Thyroid gland (tissue), 4 donors: ENCODE measurements around the gene IL34. TPM values are rescaled to one million over a fixed set of nuclear protein-coding genes. Genes with fewer than 3 reads are reported as not detected.
"Not testable (repeated sequence)": the region's sequence is repeated elsewhere in the genome, so short reads cannot be mapped to it uniquely, and the experiment has no call there.

Source experiments
- DNase-seq, 2 donors: peaks; one replicate each; pipeline ENCODE4 v3.0.0-alpha.2; 2019
- H3K27ac ChIP-seq, 3 donors: fragments of 200-600 bp; sonication (generic); 1 replicate in 2 of 3; 2 replicates in 1 of 3; pipeline ENCODE4 v1.5.1; 2016 to 2019; ENCODE audit warnings: mild to moderate bottlenecking in 1 of 3, moderate library complexity in 1 of 3
- H3K27me3 ChIP-seq: fragments of 200-600 bp; sonication (generic); one replicate; pipeline ENCODE4 v1.5.1; 2019
- H3K36me3 ChIP-seq, 2 donors: fragments of 200-600 bp; sonication (generic); one replicate each; pipeline ENCODE4 v1.5.1; 2016 to 2019
- H3K4me1 ChIP-seq, 2 donors: fragments of 200-600 bp; sonication (generic); one replicate each; pipeline ENCODE4 v1.5.1; 2017 to 2019
- H3K4me3 ChIP-seq, 3 donors: fragments of 200-600 bp; sonication (generic); replicated peaks in 1 of 3; 1 replicate in 2 of 3; 2 replicates in 1 of 3; pipeline ENCODE4 v1.5.1; 2016; ENCODE audit warnings: mild to moderate bottlenecking in 1 of 3
- H3K9me3 ChIP-seq: fragments of 200-600 bp; sonication (generic); one replicate; pipeline ENCODE4 v1.5.1; 2017
- CTCF ChIP-seq, 6 experiments: fragments of 200-600 bp in 3 of 6; fragments of 450-650 bp in 3 of 6; sonication (generic) in 3 of 6; IDR thresholded peaks; one replicate each; pipeline ENCODE4 v1.5.1; 2016 to 2019; ENCODE audit warnings: antibody characterized with exemption in 6 of 6, mild to moderate bottlenecking in 2 of 6, inconsistent platforms in 1 of 6, moderate library complexity in 1 of 6
- POLR2A ChIP-seq, 2 donors: fragments of 450-650 bp; IDR thresholded peaks; one replicate each; pipeline ENCODE4 v1.6.1; 2017; ENCODE audit warnings: antibody characterized with exemption in 2 of 2, mild to moderate bottlenecking in 2 of 2, moderate library complexity in 1 of 2
- WGBS, 2 donors: methylation state at CpG; one replicate each; pipeline ENCODE4 v1.1.5; 2017; 5-methylcytosine and 5-hydroxymethylcytosine counted together
- intact Hi-C: fragments of 100-400 bp; cut with DNase I; formaldehyde crosslinking; loops from one replicate; pipeline ENCODE4 v1.15.1; 2023
- total RNA-seq, 4 donors: library from RNA; depleted of rRNA; stranded (reverse); fragments of >200 nt; gene quantifications; one replicate each; pipeline ENCODE4 v1.2.3, GENCODE V29; 2016

The IL34 gene
- total RNA-seq, 4 donors from 2014 or later, result 3.5 to 9.6 (median 5.0) TPM

GRCh38 chr16:70632273-70632672, 14.1 kb upstream of the IL34 start:
- Histone ChIP-seq H3K27ac (no peak overlapping the region), H3K4me1 (no peaks in the 10 kb centered on the region), H3K27me3 (no peaks in the 10 kb centered on the region), H3K9me3 (no peaks in the 10 kb centered on the region), H3K36me3 (no peaks in the 10 kb centered on the region), H3K4me3 (no peak overlapping the region)
- 90 to 92% methylated on average over 5 of the region's 5 CpGs for WGBS, 2 donors
- TF ChIP-seq POLR2A (IDR thresholded peaks at IDR 0.05) (no peak), CTCF (IDR thresholded peaks at IDR 0.05) (no peak)
- intact Hi-C loops, result no loop called here
- no peak for DNase-seq

- H3K4me3 ChIP-seq, H3K36me3 ChIP-seq, H3K4me1 ChIP-seq, intact Hi-C loops, H3K27me3 ChIP-seq, H3K9me3 ChIP-seq, H3K27ac ChIP-seq, DNase-seq: not testable (repeated sequence)
- WGBS, 2 donors, result 91 to 97% methylated on average over 10 of the region's 10 CpGs
Observed at GRCh38 chr16:70633617-70634016, 12.7 kb upstream of the IL34 start.

GRCh38 chr16:70634861-70635260, 11.5 kb upstream of the IL34 start:
- Histone ChIP-seq H3K27ac (no peak overlapping the region), H3K9me3 (no peaks in the 10 kb centered on the region), H3K4me1 (peaks cover 0 to 3% of the 10 kb centered on the region in 2 donors), H3K36me3 (no peaks in the 10 kb centered on the region), H3K27me3 (no peaks in the 10 kb centered on the region), H3K4me3 (no peak overlapping the region)
- TF ChIP-seq CTCF (IDR thresholded peaks at IDR 0.05), result no peak
- TF ChIP-seq POLR2A (IDR thresholded peaks at IDR 0.05), result no peak
- DNase-seq, result no peak
- intact Hi-C loops, result no loop called here
- 86 to 87% methylated on average over 4 of the region's 4 CpGs for WGBS, 2 donors

DNA sequence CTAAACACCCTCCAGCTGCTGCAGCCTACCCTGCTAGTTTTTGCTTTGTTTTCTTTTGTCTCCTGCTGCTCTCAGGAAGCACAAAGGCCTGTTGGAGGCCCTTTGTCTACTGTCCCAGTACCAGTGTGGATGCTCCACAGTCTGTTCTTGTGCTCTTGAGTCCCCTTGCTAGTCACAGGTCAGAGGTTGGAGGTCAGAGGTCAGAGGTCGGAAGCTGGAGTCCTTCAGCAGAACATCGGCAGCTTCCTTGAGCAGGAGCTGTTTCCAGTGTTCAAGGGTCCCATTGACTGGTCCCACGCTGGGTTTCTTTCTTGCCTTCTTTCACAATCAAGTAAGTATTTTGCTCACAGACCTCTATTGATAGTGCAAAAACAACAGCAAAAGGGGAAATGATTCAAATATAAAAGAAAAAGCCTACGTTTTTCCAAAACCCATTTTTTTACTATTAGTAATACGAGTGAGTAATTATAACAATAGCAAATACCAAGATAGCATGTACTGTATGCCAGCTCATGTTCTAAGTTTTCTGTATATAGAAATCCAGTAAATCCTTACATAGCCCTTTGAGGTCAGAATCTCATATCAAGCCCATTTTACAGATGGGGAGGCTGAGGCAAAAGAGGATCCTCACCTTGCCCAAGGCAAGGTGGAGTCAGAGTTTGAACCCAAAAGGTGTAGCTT, 10.9 kb upstream of the IL34 start:
- H3K4me1 ChIP-seq, result peaks cover 0 to 3% of the 10 kb centered on the region in 2 donors
- intact Hi-C loops, result no loop called here
- H3K4me3 ChIP-seq, result no peak overlapping the region
- TF ChIP-seq CTCF (IDR thresholded peaks at IDR 0.05) (no peak), POLR2A (IDR thresholded peaks at IDR 0.05) (no peak)
- no peaks in the 10 kb centered on the region for H3K9me3 ChIP-seq
- 76 to 84% methylated on average over 5 of the region's 5 CpGs for WGBS, 2 donors
- no peaks in the 10 kb centered on the region for H3K27me3 ChIP-seq
- H3K36me3 ChIP-seq, result no peaks in the 10 kb centered on the region
- DNase-seq, result no peak
- H3K27ac ChIP-seq, result no peak overlapping the region

DNA sequence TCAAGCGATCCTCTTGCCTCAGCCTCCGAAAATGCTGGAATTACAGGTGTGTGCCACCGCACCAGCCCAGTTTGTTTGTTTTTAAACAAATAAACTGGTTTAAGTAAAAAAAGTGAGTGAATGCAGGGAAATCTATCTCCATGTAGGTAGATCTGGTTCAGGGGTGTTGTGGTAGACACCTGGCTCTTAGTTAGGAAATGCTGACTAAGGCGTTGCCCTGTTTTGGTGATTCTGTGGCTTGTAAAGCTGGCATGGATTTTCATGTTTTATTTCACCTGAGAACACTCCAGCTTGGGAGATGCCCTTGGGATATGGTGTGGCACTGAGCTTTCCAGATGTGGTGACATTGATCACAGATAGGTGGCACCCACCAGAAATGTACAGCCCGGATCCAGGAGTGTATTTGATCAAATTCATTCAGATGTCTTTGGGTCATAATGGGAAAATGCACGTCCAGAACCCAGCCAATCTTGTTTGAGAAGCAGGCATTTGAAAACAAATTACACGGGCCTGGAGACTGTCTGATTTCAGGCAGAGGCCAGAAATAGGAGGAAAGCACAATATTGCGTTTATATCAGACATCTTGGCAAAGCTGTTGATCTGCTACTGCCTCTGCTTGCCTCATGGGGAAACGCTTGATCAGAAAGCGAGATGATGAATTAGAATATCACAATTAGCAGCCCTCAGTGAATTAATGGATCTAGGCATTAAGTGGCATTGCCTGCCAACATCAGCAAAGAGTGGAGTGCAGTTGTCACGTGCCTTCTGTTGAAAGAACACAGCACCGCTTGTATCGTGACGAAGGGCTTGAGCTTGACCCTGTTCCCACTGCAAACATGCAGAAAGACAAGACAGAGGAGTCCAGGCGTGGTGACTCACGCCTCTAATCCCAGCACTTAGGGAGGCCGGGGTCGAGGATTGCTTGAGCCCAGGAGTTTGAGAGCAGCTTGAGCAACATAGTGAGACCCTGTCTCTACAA, 7.3 kb upstream of the IL34 start:
- H3K27me3 ChIP-seq, result no peaks in the 10 kb centered on the region
- H3K4me1 ChIP-seq, result peaks cover 0 to 3% of the 10 kb centered on the region in 2 donors
- H3K4me3 ChIP-seq, result no peak overlapping the region
- H3K9me3 ChIP-seq, result no peaks in the 10 kb centered on the region
- DNase-seq, result peak; percentile 29 to 46
- WGBS, 2 donors, result 64 to 75% methylated on average over 18 of the region's 18 CpGs
- H3K36me3 ChIP-seq, result no peaks in the 10 kb centered on the region
- TF ChIP-seq POLR2A (IDR thresholded peaks at IDR 0.05) (no peak), CTCF (IDR thresholded peaks at IDR 0.05) (no peak)
- intact Hi-C loops, result no loop called here
- no peak overlapping the region for H3K27ac ChIP-seq
